GM13977 (cell line): ENCODE results near the gene SALL3.

Experiments used
- DNase-seq: peaks from one replicate; pipeline ENCODE4 v3.0.0; 2012; ENCODE audit warnings: low spot score
- in situ Hi-C: fragments of 300-500 bp; cut with MboI; formaldehyde crosslinking; loops from one replicate; pipeline ENCODE4 v1.12.0; 2022; ENCODE audit warnings: low sequenced_read_pairs, low pct_unique_long_range_greater_than_20kb, mixed read lengths, inconsistent platforms; ENCODE audit not compliant: unreplicated experiment
- TF ChIP-seq, protein P1 (sequence below): IDR thresholded peaks from 2 replicates; pipeline ENCODE4 v1.5.1; 2012; ENCODE audit warnings: mild to moderate bottlenecking, control low read depth; ENCODE audit not compliant: insufficient read depth; ENCODE audit errors: extremely low read depth, missing control alignments

Gene SALL3

DNA sequence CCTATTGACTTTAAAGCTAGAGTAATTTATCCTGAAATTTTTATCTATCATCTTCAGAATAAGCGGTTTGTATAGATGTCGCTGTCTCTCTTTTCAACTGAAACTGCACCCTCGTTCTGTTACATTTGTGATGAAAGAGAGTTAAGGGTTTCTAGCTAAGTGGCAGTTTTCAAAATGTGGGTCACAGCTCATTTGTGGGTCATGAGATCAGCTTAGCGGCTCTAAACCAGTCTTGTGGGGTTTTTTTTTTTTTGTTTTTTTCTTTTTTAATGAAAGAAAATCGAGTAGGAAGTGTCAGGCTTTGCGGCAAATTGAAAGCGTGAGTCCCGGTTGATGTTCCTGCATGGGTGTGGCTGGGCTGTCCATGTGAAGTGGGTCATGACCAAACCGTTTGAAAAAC is 31.2 kb downstream of the SALL3 start:
- TF ChIP-seq, protein P1, sequence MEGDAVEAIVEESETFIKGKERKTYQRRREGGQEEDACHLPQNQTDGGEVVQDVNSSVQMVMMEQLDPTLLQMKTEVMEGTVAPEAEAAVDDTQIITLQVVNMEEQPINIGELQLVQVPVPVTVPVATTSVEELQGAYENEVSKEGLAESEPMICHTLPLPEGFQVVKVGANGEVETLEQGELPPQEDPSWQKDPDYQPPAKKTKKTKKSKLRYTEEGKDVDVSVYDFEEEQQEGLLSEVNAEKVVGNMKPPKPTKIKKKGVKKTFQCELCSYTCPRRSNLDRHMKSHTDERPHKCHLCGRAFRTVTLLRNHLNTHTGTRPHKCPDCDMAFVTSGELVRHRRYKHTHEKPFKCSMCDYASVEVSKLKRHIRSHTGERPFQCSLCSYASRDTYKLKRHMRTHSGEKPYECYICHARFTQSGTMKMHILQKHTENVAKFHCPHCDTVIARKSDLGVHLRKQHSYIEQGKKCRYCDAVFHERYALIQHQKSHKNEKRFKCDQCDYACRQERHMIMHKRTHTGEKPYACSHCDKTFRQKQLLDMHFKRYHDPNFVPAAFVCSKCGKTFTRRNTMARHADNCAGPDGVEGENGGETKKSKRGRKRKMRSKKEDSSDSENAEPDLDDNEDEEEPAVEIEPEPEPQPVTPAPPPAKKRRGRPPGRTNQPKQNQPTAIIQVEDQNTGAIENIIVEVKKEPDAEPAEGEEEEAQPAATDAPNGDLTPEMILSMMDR = no peak
- DNase-seq = no peak
- in situ Hi-C loops = no loop called here

DNA sequence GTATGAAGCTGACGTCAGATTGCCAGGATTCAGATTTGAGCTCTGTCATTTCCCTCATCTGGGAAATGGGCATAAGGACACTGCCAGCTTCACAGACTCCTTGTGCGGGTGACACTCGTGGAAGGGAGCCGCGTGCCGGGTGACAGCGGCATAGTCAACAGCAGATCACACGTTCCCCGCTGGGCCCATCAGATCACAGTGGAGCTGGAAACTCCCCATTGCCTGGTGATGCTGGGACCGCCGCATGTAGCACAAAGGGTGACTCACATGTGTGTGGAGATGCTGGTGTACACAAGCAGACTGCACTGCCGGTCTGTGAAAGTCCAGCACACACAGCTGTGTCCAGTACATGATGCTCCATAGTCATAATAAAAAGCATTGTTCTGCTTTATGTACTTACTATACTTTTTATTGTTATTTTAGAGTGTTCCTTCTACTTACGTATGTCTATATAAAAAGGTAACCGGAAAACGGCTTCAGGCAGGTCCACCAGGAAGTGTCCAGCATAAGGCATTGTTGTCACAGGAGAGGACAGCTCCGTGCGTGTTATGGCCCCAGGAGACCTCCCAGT is 31.8 kb downstream of the SALL3 start:
- in situ Hi-C loops = no loop called here
- DNase-seq = no peak
- TF ChIP-seq, protein P1 = no peak

DNA sequence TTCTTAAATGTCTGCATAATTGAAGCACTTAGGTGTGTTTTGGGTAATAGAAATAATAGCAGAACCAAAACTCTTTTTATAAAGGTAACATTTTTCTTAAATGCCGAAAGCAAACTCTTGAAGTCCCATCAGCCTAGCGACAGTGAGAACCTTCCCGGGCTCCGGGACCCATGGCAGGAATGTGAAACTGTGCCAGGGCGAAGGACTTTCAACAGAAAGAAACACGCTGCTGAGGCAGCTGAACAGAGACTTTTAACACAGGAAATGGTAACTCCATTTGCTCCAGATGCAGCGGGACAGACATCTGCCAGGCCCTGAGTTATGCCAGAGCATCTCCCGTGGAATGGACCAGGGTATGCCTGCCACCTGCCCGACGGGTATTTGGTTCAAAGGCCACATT is 34.3 kb downstream of the SALL3 start:
- in situ Hi-C loops = no loop called here
- DNase-seq = no peak
- TF ChIP-seq, protein P1 = no peak

DNA sequence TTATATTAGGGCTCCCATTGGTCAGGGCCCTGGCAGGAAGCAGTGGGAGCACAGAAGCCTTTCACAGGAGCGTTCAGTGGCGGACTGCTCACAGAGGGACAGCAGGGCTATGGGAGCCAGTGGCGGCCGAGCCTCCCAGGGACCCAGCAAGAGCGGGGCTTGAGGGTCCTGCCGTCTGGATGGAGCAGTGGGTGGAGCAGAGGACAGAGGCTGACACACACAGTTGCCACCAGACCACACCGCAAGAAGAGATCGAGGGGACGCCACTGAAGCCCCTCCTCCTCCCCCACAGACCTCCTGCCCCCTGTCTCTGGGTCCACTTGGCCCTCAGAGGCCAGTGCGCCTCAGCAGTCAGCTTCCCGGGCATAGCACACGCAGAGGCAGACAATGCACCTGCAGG is 39.3 kb downstream of the SALL3 start:
- no peak for DNase-seq
- TF ChIP-seq, protein P1 = no peak
- in situ Hi-C loops = no loop called here

DNA sequence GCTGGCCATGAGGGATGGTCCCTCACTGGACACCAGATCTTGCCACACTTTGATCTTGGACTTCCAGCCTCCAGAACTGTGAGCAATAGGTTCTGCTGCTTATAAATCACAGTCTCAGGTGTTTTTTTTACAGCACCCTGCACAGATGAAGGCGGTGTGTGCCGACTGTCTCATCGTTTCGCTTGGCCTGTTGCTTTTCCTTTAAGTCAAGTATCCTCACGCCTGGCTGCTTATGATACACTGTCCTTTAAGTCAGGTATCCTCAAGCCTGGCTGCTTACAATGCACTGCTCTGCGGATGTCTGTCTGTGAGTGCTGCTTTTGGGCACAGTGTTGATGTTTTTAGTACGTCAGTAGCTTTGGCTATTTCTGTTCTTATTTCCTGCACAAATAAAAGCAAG is 40.3 kb downstream of the SALL3 start:
- no peak for DNase-seq
- in situ Hi-C loops = no loop called here
- TF ChIP-seq, protein P1 = no peak

DNA sequence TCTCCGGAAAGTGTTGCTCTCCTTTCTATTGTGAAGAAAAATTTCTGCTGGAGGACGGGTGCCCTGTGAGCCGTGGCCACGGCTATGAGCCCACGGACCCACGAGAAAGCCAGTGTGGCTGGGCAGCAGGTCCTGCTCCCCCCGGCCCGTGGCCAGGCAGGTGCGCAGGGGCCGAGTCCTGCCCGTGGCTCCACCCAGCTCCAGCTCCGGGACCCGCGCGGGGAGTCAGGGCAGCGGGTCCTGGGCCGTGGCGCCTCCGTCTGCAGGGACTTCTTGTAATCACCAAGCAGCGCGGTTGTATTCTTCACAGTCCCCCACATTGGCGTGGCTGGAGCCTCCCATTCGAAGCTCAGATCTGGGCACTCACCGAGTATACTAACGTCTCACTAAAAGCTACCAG is 43.0 kb downstream of the SALL3 start:
- TF ChIP-seq, protein P1 = no peak
- no peak for DNase-seq
- in situ Hi-C loops = no loop called here

DNA sequence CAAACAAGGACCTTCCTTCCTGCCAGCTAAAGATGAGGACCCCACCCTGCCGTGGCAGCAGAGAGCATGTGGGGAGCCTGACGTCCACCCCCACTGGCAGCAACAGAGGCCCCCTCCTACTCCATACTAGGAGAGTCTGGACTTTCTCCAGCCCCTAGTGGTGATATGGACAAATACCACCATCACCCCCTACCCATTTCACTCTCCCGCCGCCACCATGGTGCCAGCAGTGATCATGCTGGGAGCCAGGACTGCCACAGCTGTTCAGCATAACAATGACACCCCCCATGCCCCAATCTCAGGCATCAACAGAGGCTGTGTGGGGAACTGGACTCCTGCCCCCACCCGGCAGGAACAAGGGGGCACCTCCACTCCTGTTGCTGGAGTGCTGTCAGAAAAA is 46.9 kb downstream of the SALL3 start:
- in situ Hi-C loops = no loop called here
- DNase-seq = no peak
- TF ChIP-seq, protein P1 = no peak
